ENCODE results near the gene ARHGEF7. TPM values are rescaled to one million over a fixed set of nuclear protein-coding genes. Genes with fewer than 3 reads are reported as not detected.

ARHGEF7 gene, protein sequence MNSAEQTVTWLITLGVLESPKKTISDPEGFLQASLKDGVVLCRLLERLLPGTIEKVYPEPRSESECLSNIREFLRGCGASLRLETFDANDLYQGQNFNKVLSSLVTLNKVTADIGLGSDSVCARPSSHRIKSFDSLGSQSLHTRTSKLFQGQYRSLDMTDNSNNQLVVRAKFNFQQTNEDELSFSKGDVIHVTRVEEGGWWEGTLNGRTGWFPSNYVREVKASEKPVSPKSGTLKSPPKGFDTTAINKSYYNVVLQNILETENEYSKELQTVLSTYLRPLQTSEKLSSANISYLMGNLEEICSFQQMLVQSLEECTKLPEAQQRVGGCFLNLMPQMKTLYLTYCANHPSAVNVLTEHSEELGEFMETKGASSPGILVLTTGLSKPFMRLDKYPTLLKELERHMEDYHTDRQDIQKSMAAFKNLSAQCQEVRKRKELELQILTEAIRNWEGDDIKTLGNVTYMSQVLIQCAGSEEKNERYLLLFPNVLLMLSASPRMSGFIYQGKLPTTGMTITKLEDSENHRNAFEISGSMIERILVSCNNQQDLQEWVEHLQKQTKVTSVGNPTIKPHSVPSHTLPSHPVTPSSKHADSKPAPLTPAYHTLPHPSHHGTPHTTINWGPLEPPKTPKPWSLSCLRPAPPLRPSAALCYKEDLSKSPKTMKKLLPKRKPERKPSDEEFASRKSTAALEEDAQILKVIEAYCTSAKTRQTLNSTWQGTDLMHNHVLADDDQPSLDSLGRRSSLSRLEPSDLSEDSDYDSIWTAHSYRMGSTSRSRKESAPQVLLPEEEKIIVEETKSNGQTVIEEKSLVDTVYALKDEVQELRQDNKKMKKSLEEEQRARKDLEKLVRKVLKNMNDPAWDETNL
- 91.1 and 107 TPM in 2 replicates for total RNA-seq

DNA sequence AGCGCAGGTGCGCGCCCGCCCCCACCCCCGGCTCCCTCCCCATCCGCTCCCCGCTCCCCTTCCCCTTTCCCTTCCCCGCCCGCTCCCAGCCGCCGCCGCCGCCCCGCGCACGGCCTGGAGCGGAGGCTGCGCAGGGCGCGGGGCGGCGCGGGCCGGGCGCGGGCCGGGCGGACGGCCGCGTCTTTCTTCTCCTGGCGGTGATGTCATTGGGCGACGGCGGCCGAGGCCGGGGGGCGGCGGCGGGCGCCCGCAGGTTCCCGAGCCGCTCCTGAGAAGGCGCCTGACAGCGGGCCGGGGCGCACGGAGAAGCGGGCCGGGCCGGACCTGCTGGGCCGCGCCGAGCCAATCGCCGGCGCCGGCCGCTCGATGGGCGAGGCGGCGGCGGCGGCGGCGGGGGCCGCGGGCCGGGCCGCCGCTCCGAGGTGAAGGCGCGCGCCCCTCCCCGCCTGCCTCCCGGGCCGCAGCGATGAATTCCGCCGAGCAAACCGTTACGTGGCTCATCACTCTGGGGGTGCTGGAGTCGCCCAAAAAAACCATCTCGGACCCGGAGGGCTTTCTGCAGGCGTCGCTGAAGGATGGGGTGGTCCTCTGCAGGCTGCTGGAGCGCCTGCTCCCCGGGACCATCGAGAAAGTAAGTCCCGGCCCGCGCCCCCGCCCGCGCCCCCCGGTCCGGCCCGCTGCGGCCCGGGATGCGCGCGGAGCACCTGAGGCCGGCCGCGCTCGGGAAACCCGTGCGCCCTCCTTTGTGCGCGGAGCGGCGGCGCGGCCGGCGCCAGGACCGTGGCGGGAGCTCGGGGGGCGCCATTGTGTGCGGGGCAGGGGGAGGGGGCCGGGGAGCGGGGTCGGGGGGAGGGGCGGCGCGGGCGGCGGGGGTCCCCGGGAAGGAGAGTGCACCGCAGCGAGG lies at the start of gene ARHGEF7:
Gene ARHGEF7, plus strand, starts transcription at position 250 of the 904 bp plus-strand sequence. Its CDS starts 217 bp downstream, at position 467.

DNA sequence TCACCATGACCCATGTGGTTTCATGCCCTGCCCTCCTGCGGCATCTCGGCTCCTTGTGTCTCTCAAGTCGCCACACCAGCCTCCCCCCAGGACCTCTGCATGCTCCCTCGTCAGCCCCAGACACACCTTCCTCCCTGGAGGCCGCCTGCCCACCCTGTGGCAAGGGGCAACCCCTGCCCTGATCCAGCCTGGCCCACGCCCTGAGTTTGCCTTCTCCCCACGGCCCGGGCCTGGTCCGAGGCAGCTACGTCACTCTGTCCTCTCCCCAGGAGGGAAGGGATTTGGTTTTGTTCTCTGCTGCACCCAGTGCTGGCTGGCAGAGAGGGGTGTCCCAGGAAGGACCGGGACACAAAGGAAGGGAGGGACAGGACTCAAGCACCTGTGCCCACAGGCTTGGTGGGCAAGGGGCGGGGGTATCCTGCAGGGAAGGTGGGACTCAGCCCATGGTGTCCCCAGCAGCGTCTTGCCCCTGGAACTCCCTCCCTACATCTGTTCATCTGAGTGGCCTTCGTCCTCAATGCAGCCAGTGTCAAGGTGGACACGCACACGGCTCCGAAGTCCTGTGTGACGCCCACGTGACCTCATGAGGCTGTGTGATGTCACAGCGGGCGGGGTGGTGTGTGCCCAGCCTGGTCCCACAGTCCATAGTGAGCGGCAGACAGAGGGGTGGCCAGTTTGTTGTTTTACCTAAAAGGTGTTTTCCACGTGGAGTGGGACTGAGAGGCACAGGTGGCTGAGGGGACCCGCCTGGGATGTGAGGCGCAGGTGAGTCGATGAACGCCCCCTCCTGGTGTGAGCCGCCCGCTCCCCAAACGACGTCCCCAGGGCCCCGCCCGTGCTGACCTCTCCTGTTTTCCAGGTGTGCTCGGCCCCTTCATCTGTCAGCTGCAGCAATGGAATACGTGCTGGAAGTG lies 205.1 kb downstream of the ARHGEF7 start, which contains the start of gene TEX29:
Gene TEX29, plus strand, starts transcription at position 645 of the 914 bp plus-strand sequence. Its CDS starts 249 bp downstream, at position 894.

Other genes starting within 250 kb of the ARHGEF7 start
- 75.4 and 115 TPM in 2 replicates for gene ANKRD10, start 200.2 kb upstream of the ARHGEF7 start, total RNA-seq
- 0.79 TPM in 1 of 2 replicates, not detected in the other for gene TEX29, start 205.3 kb downstream of the ARHGEF7 start, total RNA-seq